Chondrocyte (in vitro differentiated cells): ENCODE data around the gene UBE2QL1. TPM values are rescaled to one million over a fixed set of nuclear protein-coding genes. Genes with fewer than 3 reads are reported as not detected.

Experiments used
- DNase-seq: peaks from one replicate; pipeline ENCODE4 v3.0.0; 2021; ENCODE audit warnings: mixed read lengths, low spot score
- H3K27ac Mint-ChIP-seq: one replicate; pipeline ENCODE4 v1.8.0; 2021; ENCODE audit warnings: mild to moderate bottlenecking, moderate library complexity, mixed read lengths; ENCODE audit not compliant: unreplicated experiment
- H3K27me3 Mint-ChIP-seq: 2 replicates; pipeline ENCODE4 v1.8.0; 2021; ENCODE audit warnings: low read depth, mixed read lengths
- H3K36me3 Mint-ChIP-seq: 2 replicates; pipeline ENCODE4 v1.8.0; 2021; ENCODE audit warnings: low read depth, mixed read lengths
- H3K4me1 Mint-ChIP-seq: 2 replicates; pipeline ENCODE4 v1.8.0; 2021; ENCODE audit warnings: low read depth, mild to moderate bottlenecking, mixed read lengths
- H3K4me3 Mint-ChIP-seq: one replicate; pipeline ENCODE4 v1.8.0; 2021; ENCODE audit warnings: mild to moderate bottlenecking, moderate library complexity, mixed read lengths; ENCODE audit not compliant: unreplicated experiment
- H3K9me3 Mint-ChIP-seq: 2 replicates; pipeline ENCODE4 v1.8.0; 2021; ENCODE audit warnings: low read depth, mixed read lengths
- CTCF ChIP-seq: fragments of 200-600 bp; sonication (generic); IDR thresholded peaks from 2 replicates; pipeline ENCODE4 v1.5.0; 2021; ENCODE audit warnings: antibody characterized with exemption, mild to moderate bottlenecking, moderate library complexity
- total RNA-seq: library from RNA; stranded (reverse); gene quantifications from 3 replicates; pipeline ENCODE4 v1.2.1, GENCODE V29; 2021

The UBE2QL1 gene
- total RNA-seq, 1 donor from 2014 or later = 0.17 TPM

GRCh38 chr5:6446626-6447309, 1.9 kb upstream of the UBE2QL1 start:
- Mint-ChIP-seq H3K27ac (no peak overlapping the region), H3K36me3 (no peaks in the 10 kb centered on the region), H3K4me1 (peaks cover 12% of the 10 kb centered on the region), H3K27me3 (peaks cover 38% of the 10 kb centered on the region), H3K9me3 (peaks cover 20% of the 10 kb centered on the region), H3K4me3 (no peak overlapping the region)
- no peak for DNase-seq
- no peak for TF ChIP-seq CTCF

- Mint-ChIP-seq H3K27ac (no peak overlapping the region), H3K27me3 (peaks cover 42% of the 10 kb centered on the region), H3K9me3 (peaks cover 13% of the 10 kb centered on the region), H3K4me3 (no peak overlapping the region), H3K4me1 (peaks cover 12% of the 10 kb centered on the region), H3K36me3 (no peaks in the 10 kb centered on the region)
- no peak for TF ChIP-seq CTCF
- no peak for DNase-seq
Observed at GRCh38 chr5:6447384-6448140, 1.1 kb upstream of the UBE2QL1 start.

GRCh38 chr5:6448141-6448491, 543 bp upstream of the UBE2QL1 start:
- peaks cover 12% of the 10 kb centered on the region for H3K4me1 Mint-ChIP-seq
- no peak for TF ChIP-seq CTCF
- no peak overlapping the region for H3K4me3 Mint-ChIP-seq
- no peak overlapping the region for H3K27ac Mint-ChIP-seq
- H3K9me3 Mint-ChIP-seq = peaks cover 8% of the 10 kb centered on the region
- H3K27me3 Mint-ChIP-seq = peaks cover 43% of the 10 kb centered on the region
- no peaks in the 10 kb centered on the region for H3K36me3 Mint-ChIP-seq
- no peak for DNase-seq

GRCh38 chr5:6449465-6450158, 953 bp downstream of the UBE2QL1 start:
- Mint-ChIP-seq H3K36me3 (no peaks in the 10 kb centered on the region), H3K9me3 (peaks cover 4% of the 10 kb centered on the region), H3K4me3 (peak overlapping the region; percentile 64), H3K27me3 (peaks cover 47% of the 10 kb centered on the region), H3K27ac (no peak overlapping the region), H3K4me1 (peaks cover 12% of the 10 kb centered on the region)
- no peak for DNase-seq
- no peak for TF ChIP-seq CTCF

GRCh38 chr5:6450319-6450833, 1.7 kb downstream of the UBE2QL1 start:
- peaks cover 49% of the 10 kb centered on the region for H3K27me3 Mint-ChIP-seq
- TF ChIP-seq CTCF = no peak
- no peaks in the 10 kb centered on the region for H3K9me3 Mint-ChIP-seq
- H3K36me3 Mint-ChIP-seq = no peaks in the 10 kb centered on the region
- H3K27ac Mint-ChIP-seq = no peak overlapping the region
- H3K4me1 Mint-ChIP-seq = peaks cover 12% of the 10 kb centered on the region
- H3K4me3 Mint-ChIP-seq = no peak overlapping the region
- no peak for DNase-seq
